HCT116 (cell line): Measurements from ENCODE around the gene ABCC2. TPM values are rescaled to one million over a fixed set of nuclear protein-coding genes. Genes with fewer than 3 reads are reported as not detected.

Source experiments
- ATAC-seq: fragments of 200-7000 bp; cut with Tn5 transposase; 2 replicates; pipeline ENCODE4 v1.9.1; 2020; ENCODE audit warnings: mild to moderate bottlenecking, moderate library complexity
- BruUV-seq: library from RNA; stranded (reverse); fragments of 400-500 nt; replicated peaks from 2 replicates; lab custom pipeline; 2021; lab: Mats Ljungman, UMichigan
- CTCF ChIA-PET: fragments of 300-600 bp; sonication (Branson Sonifier 250); formaldehyde crosslinking; loops from one replicate; lab custom pipeline; 2021; ENCODE audit warnings: antibody characterized with exemption; lab: Charles Lee
- POLR2A ChIA-PET: fragments of 300-600, 350-600 bp; sonication (Branson Sonifier 250); formaldehyde crosslinking; loops from one replicate; lab custom pipeline; 2021; ENCODE audit warnings: antibody characterized with exemption; lab: Charles Lee
- RAD21 ChIA-PET, 2 experiments: fragments of 300-600 bp; sonication (Branson Sonifier 250); formaldehyde crosslinking; loops; one replicate each; lab custom pipeline; 2023; ENCODE audit warnings: low total read pairs in 2 of 2; ENCODE audit not compliant: uncharacterized antibody in 2 of 2, unreplicated experiment in 2 of 2, low non-redundant PET in 1 of 2; lab: Charles Lee
- DNase-seq: peaks from one replicate; pipeline ENCODE4 v3.0.0-alpha.2; 2010; ENCODE audit warnings: low read depth, low spot score
- H2AFZ ChIP-seq: fragments of 200-600 bp; shearing (Covaris generic), sonication (generic); 2 replicates; pipeline ENCODE4 v1.6.1; 2017; ENCODE audit warnings: low read depth, mixed run types, mixed read lengths, antibody characterized with exemption, low read length; ENCODE audit not compliant: poor library complexity, severe bottlenecking
- H3K27ac ChIP-seq: 2 replicates; pipeline ENCODE4 v1.5.1; 2012; ENCODE audit warnings: low read depth, low read length
- H3K27me3 ChIP-seq: fragments of 200-600 bp; sonication (generic); 2 replicates; pipeline ENCODE4 v1.6.1; 2016; ENCODE audit warnings: mixed run types, low read length, mixed read lengths; ENCODE audit not compliant: insufficient read depth
- H3K36me3 ChIP-seq, 2 experiments: fragments of 200-500 bp in 1 of 2; fragments of 200-600 bp in 1 of 2; sonication (Bioruptor generic) in 1 of 2; sonication (generic) in 1 of 2; 2 replicates each; pipeline versions ENCODE4 v1.5.1 to v1.6.1; 2014 to 2016; ENCODE audit warnings: low read length in 2 of 2, inconsistent platforms in 1 of 2, mixed read lengths in 1 of 2, mixed run types in 1 of 2; ENCODE audit not compliant: insufficient read depth in 2 of 2, control insufficient read depth in 1 of 2
- H3K4me1 ChIP-seq, 2 experiments: fragments of 200-600 bp in 1 of 2; sonication (generic) in 1 of 2; 2 replicates each; pipeline versions ENCODE4 v1.5.1 to v1.6.1; 2012 to 2017; ENCODE audit warnings: low read length in 2 of 2, inconsistent platforms in 1 of 2, mild to moderate bottlenecking in 1 of 2, mixed read lengths in 1 of 2, mixed run types in 1 of 2, moderate library complexity in 1 of 2; ENCODE audit not compliant: insufficient read depth in 2 of 2, control insufficient read depth in 1 of 2
- H3K4me2 ChIP-seq: fragments of 200-600 bp; sonication (generic); 2 replicates; pipeline ENCODE4 v1.6.1; 2017; ENCODE audit warnings: mixed run types, low read length, mixed read lengths
- H3K4me3 ChIP-seq, 2 experiments: fragments of 200-600 bp in 1 of 2; sonication (generic) in 1 of 2; replicated peaks in 1 of 2; 2 replicates each; pipeline ENCODE4 v1.5.1; 2011 to 2016; ENCODE audit warnings: low read length in 2 of 2, control low read depth in 1 of 2, low read depth in 1 of 2, mild to moderate bottlenecking in 1 of 2, mixed read lengths in 1 of 2, mixed run types in 1 of 2
- H3K79me2 ChIP-seq: fragments of 200-600 bp; sonication (generic); 2 replicates; pipeline ENCODE4 v1.6.1; 2017; ENCODE audit warnings: mild to moderate bottlenecking, mixed run types, low read length, moderate library complexity, mixed read lengths; ENCODE audit not compliant: insufficient read depth
- H3K9ac ChIP-seq: fragments of 200-600 bp; sonication (generic); 2 replicates; pipeline ENCODE4 v1.6.1; 2016; ENCODE audit warnings: low read length, mixed read lengths
- H3K9me2 ChIP-seq: fragments of 200-600 bp; sonication (generic), shearing (Covaris generic); 2 replicates; pipeline ENCODE4 v1.6.1; 2017; ENCODE audit warnings: mixed run types, mild to moderate bottlenecking, moderate library complexity; ENCODE audit not compliant: insufficient read depth
- H3K9me3 ChIP-seq, 2 experiments: fragments of 200-500 bp in 1 of 2; fragments of 200-600 bp in 1 of 2; sonication (Bioruptor generic) in 1 of 2; sonication (generic) in 1 of 2; 2 replicates each; pipeline ENCODE4 v1.6.1; 2014 to 2017; ENCODE audit warnings: low read length in 2 of 2, mixed read lengths in 2 of 2, inconsistent platforms in 1 of 2, low read depth in 1 of 2, mild to moderate bottlenecking in 1 of 2, mixed run types in 1 of 2, moderate library complexity in 1 of 2; ENCODE audit not compliant: control insufficient read depth in 1 of 2, insufficient read depth in 1 of 2
- H4K20me1 ChIP-seq: fragments of 200-600 bp; sonication (generic), shearing (Covaris generic); 2 replicates; pipeline ENCODE4 v1.6.1; 2017; ENCODE audit warnings: mixed run types, mild to moderate bottlenecking, moderate library complexity; ENCODE audit not compliant: insufficient read depth
- CBX3 ChIP-seq: IDR thresholded peaks from 2 replicates; pipeline ENCODE4 v1.6.1; 2012; ENCODE audit warnings: low read depth
- CEBPB ChIP-seq: IDR thresholded peaks from 2 replicates; pipeline ENCODE4 v1.6.1; 2012; ENCODE audit warnings: low read depth
- EZH2 ChIP-seq: fragments of 200-600 bp; sonication (generic); IDR thresholded peaks from 2 replicates; pipeline ENCODE4 v1.6.1; 2017; ENCODE audit warnings: antibody characterized with exemption, mixed run types
- EZH2phosphoT487 ChIP-seq: fragments of 200-600 bp; IDR thresholded peaks from 2 replicates; pipeline ENCODE4 v1.6.1; 2018; ENCODE audit warnings: antibody characterized with exemption, borderline replicate concordance
- POLR2A ChIP-seq: IDR thresholded peaks from 2 replicates; pipeline ENCODE4 v1.7.0; 2011; ENCODE audit warnings: borderline replicate concordance; ENCODE audit not compliant: insufficient read depth, insufficient read length; ENCODE audit errors: extremely low read depth
- POLR2AphosphoS5 ChIP-seq: IDR thresholded peaks from 2 replicates; pipeline ENCODE4 v1.6.1; 2011; ENCODE audit warnings: mild to moderate bottlenecking, low read depth, low read length, moderate library complexity
- RAD21 ChIP-seq: IDR thresholded peaks from 2 replicates; pipeline ENCODE4 v1.6.1; 2012; ENCODE audit warnings: low read depth, mild to moderate bottlenecking
- SRF ChIP-seq: IDR thresholded peaks from 2 replicates; pipeline ENCODE4 v1.6.1; 2012; ENCODE audit warnings: low read depth
- TCF7L2 ChIP-seq: IDR thresholded peaks from 2 replicates; pipeline ENCODE4 v1.7.0; 2011; ENCODE audit warnings: borderline replicate concordance, inconsistent platforms; ENCODE audit not compliant: insufficient read depth, insufficient read length; ENCODE audit errors: extremely low read depth
- YY1 ChIP-seq: IDR thresholded peaks from 2 replicates; pipeline ENCODE4 v1.6.1; 2011; ENCODE audit warnings: low read length, low read depth, moderate library complexity, mild to moderate bottlenecking; ENCODE audit not compliant: insufficient replicate concordance; ENCODE audit errors: extremely low read depth
- ZFX ChIP-seq: fragments of 450-650 bp; IDR thresholded peaks from 2 replicates; pipeline ENCODE4 v1.6.1; 2017
- ZNF274 ChIP-seq: fragments of 200-500 bp; sonication (Bioruptor generic); IDR thresholded peaks from 2 replicates; pipeline ENCODE4 v1.6.1; 2014; ENCODE audit warnings: mild to moderate bottlenecking, low read depth, low read length, inconsistent platforms
- intact Hi-C: fragments of 100-400 bp; cut with micrococcal nuclease; formaldehyde crosslinking; loops from 2 replicates; pipeline ENCODE4 v1.10.0; 2022
- total RNA-seq: library from RNA; stranded (reverse); gene quantifications from one replicate; pipeline ENCODE4 v1.2.1, GENCODE V29; 2021; ENCODE audit not compliant: unreplicated experiment
- TF ChIP-seq, protein P1 (sequence below), 3 experiments: fragments of 200-600 bp in 1 of 3; sonication (generic) in 1 of 3; IDR thresholded peaks in 2 of 3; conservative IDR thresholded peaks in 1 of 3; 2 replicates each; pipeline ENCODE4 v1.5.1; 2012 to 2017; ENCODE audit warnings: low read depth in 2 of 3, low read length in 2 of 3, antibody characterized with exemption in 1 of 3, borderline replicate concordance in 1 of 3, control low read depth in 1 of 3, mild to moderate bottlenecking in 1 of 3, mixed read lengths in 1 of 3, mixed run types in 1 of 3, moderate library complexity in 1 of 3; ENCODE audit not compliant: insufficient read depth in 1 of 3
- TF ChIP-seq, protein P2 (sequence below): IDR thresholded peaks from 2 replicates; pipeline ENCODE4 v1.6.1; 2012
- TF ChIP-seq, protein P3 (sequence below): IDR thresholded peaks from 2 replicates; pipeline ENCODE4 v1.6.1; 2012
- TF ChIP-seq, protein P4 (sequence below): IDR thresholded peaks from 2 replicates; pipeline ENCODE4 v1.6.1; 2012; ENCODE audit warnings: low read depth

Gene ABCC2
- total RNA-seq, 1 experiment from 2014 or later, result 88.2 TPM

DNA sequence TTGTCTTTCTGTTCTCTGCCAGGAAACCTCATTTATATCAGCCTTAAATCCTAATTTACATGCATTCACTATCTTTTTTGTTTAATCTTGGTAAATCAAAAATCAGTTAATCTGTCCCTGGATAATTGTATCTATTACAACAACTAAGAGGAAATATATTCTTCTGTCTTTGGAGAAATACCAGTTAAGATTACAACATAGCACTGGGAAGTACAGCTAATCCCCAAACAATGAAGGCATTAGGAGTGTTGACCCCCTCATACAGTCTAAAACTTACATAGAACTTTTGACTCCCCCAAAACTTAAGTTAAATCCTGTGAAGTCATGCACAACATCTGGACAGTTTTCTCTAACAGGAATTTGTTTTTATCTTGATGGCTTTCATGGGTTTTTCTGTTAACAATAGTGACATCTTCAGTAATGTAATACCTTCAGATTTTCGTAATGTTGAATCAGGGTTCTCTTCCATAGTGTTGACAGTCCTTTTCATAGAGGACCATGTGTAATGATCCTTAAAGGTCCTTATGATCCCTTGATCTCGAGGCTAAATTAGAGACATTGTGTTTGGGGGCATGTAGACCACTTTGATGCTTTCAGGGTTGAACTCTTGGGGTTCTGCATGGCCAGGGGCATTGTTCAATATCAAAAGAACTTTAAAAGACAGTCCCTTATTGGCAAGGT is 24.1 kb upstream of the ABCC2 start:
- Histone ChIP-seq H2AFZ (no peak overlapping the region), H3K27ac (peak overlapping the region; percentile 97), H3K9ac (no peak overlapping the region), H4K20me1 (no peaks in the 10 kb centered on the region), H3K79me2 (0 out of 2 replicates have a peak, but pooled peaks cover 3% of the 10 kb centered on the region), H3K27me3 (no peaks in the 10 kb centered on the region), H3K9me3 (no peaks in the 10 kb centered on the region), H3K9me2 (no peaks in the 10 kb centered on the region)
- BruUV-seq, result no TSS peak
- ATAC-seq, result no peak
- ChIA-PET POLR2A (no interaction called here), CTCF (interaction anchor here (0.6 to 1.8 kb wide), 2 partner anchors 25 to 112 kb away, joined by 3 to 4 read pairs; no protein-coding TSS in a partner anchor), RAD21 (no interaction called here)
- intact Hi-C loops, result no loop called here
- TF ChIP-seq, protein P1, sequence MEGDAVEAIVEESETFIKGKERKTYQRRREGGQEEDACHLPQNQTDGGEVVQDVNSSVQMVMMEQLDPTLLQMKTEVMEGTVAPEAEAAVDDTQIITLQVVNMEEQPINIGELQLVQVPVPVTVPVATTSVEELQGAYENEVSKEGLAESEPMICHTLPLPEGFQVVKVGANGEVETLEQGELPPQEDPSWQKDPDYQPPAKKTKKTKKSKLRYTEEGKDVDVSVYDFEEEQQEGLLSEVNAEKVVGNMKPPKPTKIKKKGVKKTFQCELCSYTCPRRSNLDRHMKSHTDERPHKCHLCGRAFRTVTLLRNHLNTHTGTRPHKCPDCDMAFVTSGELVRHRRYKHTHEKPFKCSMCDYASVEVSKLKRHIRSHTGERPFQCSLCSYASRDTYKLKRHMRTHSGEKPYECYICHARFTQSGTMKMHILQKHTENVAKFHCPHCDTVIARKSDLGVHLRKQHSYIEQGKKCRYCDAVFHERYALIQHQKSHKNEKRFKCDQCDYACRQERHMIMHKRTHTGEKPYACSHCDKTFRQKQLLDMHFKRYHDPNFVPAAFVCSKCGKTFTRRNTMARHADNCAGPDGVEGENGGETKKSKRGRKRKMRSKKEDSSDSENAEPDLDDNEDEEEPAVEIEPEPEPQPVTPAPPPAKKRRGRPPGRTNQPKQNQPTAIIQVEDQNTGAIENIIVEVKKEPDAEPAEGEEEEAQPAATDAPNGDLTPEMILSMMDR (IDR thresholded peaks at IDR 0.05 in 2 of 3, conservative IDR thresholded peaks at IDR 0.05 in 1 of 3; ENCODE audit: borderline replicate concordance in 1 of 3, insufficient read depth in 1 of 3, low read depth in 2 of 3, low read length in 2 of 3), result no peak
- no peak for TF ChIP-seq EZH2phosphoT487
- TF ChIP-seq POLR2A, result no peak
- TF ChIP-seq ZNF274, result no peak
- TF ChIP-seq, protein P2, sequence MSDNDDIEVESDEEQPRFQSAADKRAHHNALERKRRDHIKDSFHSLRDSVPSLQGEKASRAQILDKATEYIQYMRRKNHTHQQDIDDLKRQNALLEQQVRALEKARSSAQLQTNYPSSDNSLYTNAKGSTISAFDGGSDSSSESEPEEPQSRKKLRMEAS, result no peak
- TF ChIP-seq EZH2, result no peak
- TF ChIP-seq ZFX, result no peak
- no peak for TF ChIP-seq SRF
- TF ChIP-seq, protein P3, sequence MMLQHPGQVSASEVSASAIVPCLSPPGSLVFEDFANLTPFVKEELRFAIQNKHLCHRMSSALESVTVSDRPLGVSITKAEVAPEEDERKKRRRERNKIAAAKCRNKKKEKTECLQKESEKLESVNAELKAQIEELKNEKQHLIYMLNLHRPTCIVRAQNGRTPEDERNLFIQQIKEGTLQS, result no peak
- TF ChIP-seq, protein P4, sequence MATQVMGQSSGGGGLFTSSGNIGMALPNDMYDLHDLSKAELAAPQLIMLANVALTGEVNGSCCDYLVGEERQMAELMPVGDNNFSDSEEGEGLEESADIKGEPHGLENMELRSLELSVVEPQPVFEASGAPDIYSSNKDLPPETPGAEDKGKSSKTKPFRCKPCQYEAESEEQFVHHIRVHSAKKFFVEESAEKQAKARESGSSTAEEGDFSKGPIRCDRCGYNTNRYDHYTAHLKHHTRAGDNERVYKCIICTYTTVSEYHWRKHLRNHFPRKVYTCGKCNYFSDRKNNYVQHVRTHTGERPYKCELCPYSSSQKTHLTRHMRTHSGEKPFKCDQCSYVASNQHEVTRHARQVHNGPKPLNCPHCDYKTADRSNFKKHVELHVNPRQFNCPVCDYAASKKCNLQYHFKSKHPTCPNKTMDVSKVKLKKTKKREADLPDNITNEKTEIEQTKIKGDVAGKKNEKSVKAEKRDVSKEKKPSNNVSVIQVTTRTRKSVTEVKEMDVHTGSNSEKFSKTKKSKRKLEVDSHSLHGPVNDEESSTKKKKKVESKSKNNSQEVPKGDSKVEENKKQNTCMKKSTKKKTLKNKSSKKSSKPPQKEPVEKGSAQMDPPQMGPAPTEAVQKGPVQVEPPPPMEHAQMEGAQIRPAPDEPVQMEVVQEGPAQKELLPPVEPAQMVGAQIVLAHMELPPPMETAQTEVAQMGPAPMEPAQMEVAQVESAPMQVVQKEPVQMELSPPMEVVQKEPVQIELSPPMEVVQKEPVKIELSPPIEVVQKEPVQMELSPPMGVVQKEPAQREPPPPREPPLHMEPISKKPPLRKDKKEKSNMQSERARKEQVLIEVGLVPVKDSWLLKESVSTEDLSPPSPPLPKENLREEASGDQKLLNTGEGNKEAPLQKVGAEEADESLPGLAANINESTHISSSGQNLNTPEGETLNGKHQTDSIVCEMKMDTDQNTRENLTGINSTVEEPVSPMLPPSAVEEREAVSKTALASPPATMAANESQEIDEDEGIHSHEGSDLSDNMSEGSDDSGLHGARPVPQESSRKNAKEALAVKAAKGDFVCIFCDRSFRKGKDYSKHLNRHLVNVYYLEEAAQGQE, result no peak
- TF ChIP-seq RAD21, result no peak
- TF ChIP-seq CBX3, result no peak
- TF ChIP-seq TCF7L2, result no peak
- no peak for TF ChIP-seq CEBPB
- TF ChIP-seq YY1, result no peak
- no peak for TF ChIP-seq POLR2AphosphoS5
- TF ChIP-seq, all 23 proteins: peak for 0
- Histone ChIP-seq H3K4me1 (peaks cover 42 to 57% of the 10 kb centered on the region in 2 experiments), H3K4me3 (no peak overlapping the region), H3K36me3 (peaks cover 46 to 48% of the 10 kb centered on the region in 2 experiments), H3K4me2 (no peak overlapping the region)
- DNase-seq, result no peak
